ENCODE data around the gene NPAS2.

The NPAS2 gene

GRCh38 chr2:100887713-100888495, 68.0 kb downstream of the NPAS2 start:
- DNase-seq: no peak

- DNase-seq: no peak
These were observed 68.7 kb downstream of the NPAS2 start for GRCh38 chr2:100888601-100889000.

- no peak for DNase-seq
These were observed 69.3 kb downstream of the NPAS2 start for GRCh38 chr2:100889286-100889685.

GRCh38 chr2:100891906-100892642, 72.1 kb downstream of the NPAS2 start:
- no peak for DNase-seq

GRCh38 chr2:100893392-100894104, 73.6 kb downstream of the NPAS2 start:
- DNase-seq: no peak

- DNase-seq: no peak
These were observed 74.3 kb downstream of the NPAS2 start for GRCh38 chr2:100894105-100894795.

GRCh38 chr2:100894796-100895156, 74.8 kb downstream of the NPAS2 start:
- DNase-seq: no peak

GRCh38 chr2:100895402-100895801, 75.5 kb downstream of the NPAS2 start:
- no peak for DNase-seq

GRCh38 chr2:100895934-100896685, 76.2 kb downstream of the NPAS2 start:
- no peak for DNase-seq

- no peak for DNase-seq
These were observed 78.2 kb downstream of the NPAS2 start for GRCh38 chr2:100898035-100898665.

- DNase-seq: no peak
These were observed 80.3 kb downstream of the NPAS2 start for GRCh38 chr2:100900156-100900795.

GRCh38 chr2:100902817-100903405, 83.0 kb downstream of the NPAS2 start:
- DNase-seq: no peak

GRCh38 chr2:100903534-100904258, 83.8 kb downstream of the NPAS2 start:
- no peak for DNase-seq

GRCh38 chr2:100905132-100905805, 85.3 kb downstream of the NPAS2 start:
- DNase-seq: no peak

GRCh38 chr2:100906131-100906530, 86.2 kb downstream of the NPAS2 start:
- DNase-seq: no peak

- DNase-seq: no peak
These were observed 86.7 kb downstream of the NPAS2 start for GRCh38 chr2:100906679-100907078.

GRCh38 chr2:100907832-100908231, 87.9 kb downstream of the NPAS2 start:
- no peak for DNase-seq

- no peak for DNase-seq
These were observed 89.7 kb downstream of the NPAS2 start for GRCh38 chr2:100909534-100910081.

- DNase-seq: no peak
These were observed 90.2 kb downstream of the NPAS2 start for GRCh38 chr2:100910111-100910510.
